GM23338 (cell line): ENCODE data around the gene TFPT. TPM values are rescaled to one million over a fixed set of nuclear protein-coding genes. Genes with fewer than 3 reads are reported as not detected.

Experiments
- ATAC-seq: fragments of 200-7000 bp; cut with Tn5 transposase; 3 replicates; pipeline ENCODE4 v1.9.1; 2020
- DNase-seq: peaks from one replicate; pipeline ENCODE4 v3.0.0-alpha.2; 2015; ENCODE audit warnings: low spot score
- H2AFZ ChIP-seq: fragments of 200-600 bp; sonication (generic); 2 replicates; pipeline ENCODE4 v1.8.0; 2016; ENCODE audit warnings: antibody characterized with exemption, mild to moderate bottlenecking, moderate library complexity
- H3F3A ChIP-seq: fragments of 200-600 bp; sonication (generic); replicated peaks from 2 replicates; pipeline ENCODE4 v1.8.0; 2017; ENCODE audit warnings: antibody characterized with exemption, mixed run types, low read depth
- H3K27ac ChIP-seq: fragments of 200-600 bp; sonication (generic); 2 replicates; pipeline ENCODE4 v1.6.1; 2016; ENCODE audit warnings: low read depth
- H3K27me3 ChIP-seq: fragments of 200-600 bp; sonication (generic); 2 replicates; pipeline ENCODE4 v1.8.0; 2016; ENCODE audit warnings: mild to moderate bottlenecking, mixed run types, moderate library complexity; ENCODE audit not compliant: insufficient read depth
- H3K36me3 ChIP-seq: fragments of 200-600 bp; sonication (generic); 2 replicates; pipeline ENCODE4 v1.8.0; 2016; ENCODE audit warnings: mild to moderate bottlenecking; ENCODE audit not compliant: insufficient read depth
- H3K4me1 ChIP-seq: fragments of 200-600 bp; sonication (generic); 2 replicates; pipeline ENCODE4 v1.8.0; 2016; ENCODE audit warnings: mild to moderate bottlenecking, moderate library complexity; ENCODE audit not compliant: insufficient read depth
- H3K4me2 ChIP-seq: fragments of 200-600 bp; sonication (generic); 2 replicates; pipeline ENCODE4 v1.7.1; 2017; ENCODE audit warnings: mixed run types
- H3K4me3 ChIP-seq: fragments of 200-600 bp; sonication (generic); 2 replicates; pipeline ENCODE4 v1.6.1; 2016; ENCODE audit warnings: mixed run types
- H3K79me2 ChIP-seq: fragments of 200-600 bp; sonication (generic); replicated peaks from 2 replicates; pipeline ENCODE4 v1.8.0; 2017; ENCODE audit warnings: mild to moderate bottlenecking; ENCODE audit not compliant: insufficient read depth
- H3K9me2 ChIP-seq: fragments of 200-600 bp; sonication (generic); 2 replicates; pipeline ENCODE4 v1.8.0; 2017; ENCODE audit not compliant: insufficient read depth
- H4K20me1 ChIP-seq: fragments of 200-600 bp; sonication (generic); replicated peaks from 2 replicates; pipeline ENCODE4 v1.8.0; 2017; ENCODE audit warnings: mild to moderate bottlenecking; ENCODE audit not compliant: insufficient read depth
- H3K27ac Mint-ChIP-seq: 2 replicates; pipeline ENCODE4 v1.8.0; 2020; ENCODE audit warnings: inconsistent platforms, mild to moderate bottlenecking, moderate library complexity, mixed read lengths
- H3K27me3 Mint-ChIP-seq: 3 replicates; pipeline ENCODE4 v1.8.0; 2022; ENCODE audit warnings: low read depth, mild to moderate bottlenecking, moderate library complexity, mixed read lengths, inconsistent platforms; ENCODE audit not compliant: insufficient read depth, poor library complexity
- H3K36me3 Mint-ChIP-seq: 3 replicates; pipeline ENCODE4 v1.8.0; 2021; ENCODE audit warnings: low read depth, mild to moderate bottlenecking, inconsistent platforms, moderate library complexity, mixed read lengths
- H3K4me1 Mint-ChIP-seq: 3 replicates; pipeline ENCODE4 v1.8.0; 2020; ENCODE audit warnings: mild to moderate bottlenecking, inconsistent platforms, mixed read lengths
- H3K4me3 Mint-ChIP-seq: 3 replicates; pipeline ENCODE4 v1.8.0; 2021; ENCODE audit warnings: moderate library complexity, mild to moderate bottlenecking, inconsistent platforms, mixed read lengths
- H3K9me3 Mint-ChIP-seq: 3 replicates; pipeline ENCODE4 v1.8.0; 2020; ENCODE audit warnings: moderate library complexity, mild to moderate bottlenecking, inconsistent platforms, mixed read lengths
- CREB1 ChIP-seq: fragments of 250-450 bp; sonication (Bioruptor Pico); IDR thresholded peaks from 2 replicates; pipeline ENCODE4 v1.5.0; 2020; ENCODE audit warnings: low read depth, mild to moderate bottlenecking, moderate library complexity
- EZH2 ChIP-seq: fragments of 200-600 bp; sonication (generic); IDR thresholded peaks from one replicate; pipeline ENCODE4 v1.8.0; 2017; ENCODE audit warnings: antibody characterized with exemption, mild to moderate bottlenecking, low read depth; ENCODE audit not compliant: unreplicated experiment
- EZH2phosphoT487 ChIP-seq: fragments of 200-600 bp; sonication (generic); IDR thresholded peaks from one replicate; pipeline ENCODE4 v1.8.1; 2018; ENCODE audit warnings: antibody characterized with exemption; ENCODE audit not compliant: unreplicated experiment
- JUNB ChIP-seq: IDR thresholded peaks from one replicate; pipeline ENCODE4 v1.6.1; 2016; ENCODE audit warnings: antibody characterized with exemption; ENCODE audit not compliant: unreplicated experiment
- NANOG ChIP-seq: IDR thresholded peaks from 2 replicates; pipeline ENCODE4 v1.6.1; 2016; ENCODE audit warnings: antibody characterized with exemption, borderline replicate concordance
- REST ChIP-seq: IDR thresholded peaks from one replicate; pipeline ENCODE4 v1.6.1; 2018; ENCODE audit warnings: antibody characterized with exemption; ENCODE audit not compliant: unreplicated experiment
- STAT1 ChIP-seq: IDR thresholded peaks from one replicate; pipeline ENCODE4 v1.6.1; 2016; ENCODE audit warnings: antibody characterized with exemption; ENCODE audit not compliant: unreplicated experiment
- ZNF114 ChIP-seq: fragments of 250-450 bp; sonication (Bioruptor Pico); IDR thresholded peaks from 2 replicates; pipeline ENCODE4 v1.5.0; 2020; ENCODE audit warnings: mild to moderate bottlenecking, moderate library complexity
- ZNF331 ChIP-seq: fragments of 250-450 bp; sonication (Bioruptor Pico); IDR thresholded peaks from 2 replicates; pipeline ENCODE4 v1.5.0; 2020; ENCODE audit warnings: low read depth, mild to moderate bottlenecking, moderate library complexity
- polyA plus RNA-seq: library from polyadenylated mRNA; unstranded; fragments of >200 nt; fragmentation: Nextera tagmentation; extraction: Ambion mirVana; gene quantifications from 2 replicates; pipeline ENCODE4 v1.2.1, GENCODE V29; 2016
- total RNA-seq: library from RNA; depleted of rRNA; stranded (reverse); fragments of >200 nt; shearing (Covaris generic); gene quantifications from 2 replicates; pipeline ENCODE4 v1.2.3, GENCODE V29; 2014
- TF ChIP-seq, protein P1 (sequence below), 2 experiments: fragments of 200-600 bp in 1 of 2; sonication (generic) in 1 of 2; conservative IDR thresholded peaks; 2 replicates each; pipeline versions ENCODE4 v1.5.1 to v1.6.1; 2016 to 2017; ENCODE audit warnings: antibody characterized with exemption in 2 of 2, low read depth in 2 of 2, mild to moderate bottlenecking in 2 of 2, moderate library complexity in 1 of 2

The TFPT gene
- total and polyA plus RNA-seq, 2 experiments from 2014 or later = 12.0 to 18.3 TPM

DNA sequence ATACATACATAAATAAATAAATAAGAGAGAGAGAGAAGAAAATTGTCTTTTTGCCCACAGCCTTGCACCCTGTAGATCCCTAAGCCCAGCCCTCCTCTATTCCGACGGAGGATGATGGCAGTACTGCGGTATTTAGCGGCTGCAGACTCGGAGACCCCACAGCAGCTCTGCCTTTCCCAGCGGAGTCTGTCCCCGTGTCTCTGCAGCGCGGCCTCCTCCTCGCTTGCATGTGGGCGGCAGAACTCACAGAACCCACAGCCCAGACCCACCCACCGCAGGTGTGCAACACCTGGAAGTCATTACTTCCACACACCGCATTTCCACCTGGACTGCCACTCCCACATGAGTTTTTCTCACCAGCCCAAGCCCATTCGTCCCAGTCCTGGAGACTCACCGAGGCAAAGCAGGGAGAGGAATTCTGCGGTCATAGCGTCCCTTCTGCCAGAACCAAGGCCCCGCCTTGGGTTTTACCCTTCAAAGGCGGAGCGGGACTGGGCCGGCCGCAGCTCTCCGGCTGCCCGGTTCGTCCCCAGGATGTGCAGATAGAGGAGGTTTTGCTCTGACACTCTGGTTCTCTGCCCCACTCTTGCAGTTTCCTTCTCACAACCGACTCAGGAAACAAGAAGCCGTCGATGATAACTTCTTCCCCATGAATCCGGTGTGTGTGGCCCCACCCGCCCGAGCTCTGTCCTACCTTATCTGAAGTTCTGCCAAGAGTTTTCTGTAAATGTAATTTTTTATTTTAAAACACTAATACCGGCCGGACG, 51.9 kb downstream of the TFPT start, which contains the start of gene VSTM1 (continued):
- TF ChIP-seq, protein P1, sequence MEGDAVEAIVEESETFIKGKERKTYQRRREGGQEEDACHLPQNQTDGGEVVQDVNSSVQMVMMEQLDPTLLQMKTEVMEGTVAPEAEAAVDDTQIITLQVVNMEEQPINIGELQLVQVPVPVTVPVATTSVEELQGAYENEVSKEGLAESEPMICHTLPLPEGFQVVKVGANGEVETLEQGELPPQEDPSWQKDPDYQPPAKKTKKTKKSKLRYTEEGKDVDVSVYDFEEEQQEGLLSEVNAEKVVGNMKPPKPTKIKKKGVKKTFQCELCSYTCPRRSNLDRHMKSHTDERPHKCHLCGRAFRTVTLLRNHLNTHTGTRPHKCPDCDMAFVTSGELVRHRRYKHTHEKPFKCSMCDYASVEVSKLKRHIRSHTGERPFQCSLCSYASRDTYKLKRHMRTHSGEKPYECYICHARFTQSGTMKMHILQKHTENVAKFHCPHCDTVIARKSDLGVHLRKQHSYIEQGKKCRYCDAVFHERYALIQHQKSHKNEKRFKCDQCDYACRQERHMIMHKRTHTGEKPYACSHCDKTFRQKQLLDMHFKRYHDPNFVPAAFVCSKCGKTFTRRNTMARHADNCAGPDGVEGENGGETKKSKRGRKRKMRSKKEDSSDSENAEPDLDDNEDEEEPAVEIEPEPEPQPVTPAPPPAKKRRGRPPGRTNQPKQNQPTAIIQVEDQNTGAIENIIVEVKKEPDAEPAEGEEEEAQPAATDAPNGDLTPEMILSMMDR (conservative IDR thresholded peaks at IDR 0.05; ENCODE audit: low read depth in 2 of 2) = no peak
- TF ChIP-seq STAT1 = no peak
- no peak for TF ChIP-seq JUNB
- no peak for TF ChIP-seq NANOG

DNA sequence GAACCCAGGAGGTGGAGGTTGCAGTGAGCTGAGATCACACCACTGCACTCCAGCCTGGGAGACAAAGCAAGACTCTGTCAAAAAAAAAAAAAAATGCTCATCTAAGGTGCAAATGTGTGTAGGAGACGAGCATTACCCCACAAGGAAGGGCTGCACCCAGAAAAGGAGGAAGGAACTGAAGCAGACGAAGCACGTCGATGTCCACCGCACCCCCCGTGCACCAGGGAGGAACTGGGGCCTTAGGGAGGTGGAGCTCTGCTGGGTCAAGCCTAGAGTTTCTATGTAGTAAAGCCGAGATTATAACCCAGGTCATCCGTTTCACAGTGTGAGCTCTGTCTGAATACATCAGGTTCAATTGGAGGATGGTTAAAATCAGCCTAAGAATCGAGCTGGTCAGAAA, 52.8 kb downstream of the TFPT start:
- Mint-ChIP-seq H3K36me3 (no peaks in the 10 kb centered on the region), H3K27me3 (peaks cover 17% of the 10 kb centered on the region), H3K4me1 (peaks cover 2% of the 10 kb centered on the region; the same call in 1 of the 3 replicates), H3K4me3 (no peak overlapping the region), H3K9me3 (no peaks in the 10 kb centered on the region; the same call in 2 of the 3 replicates), H3K27ac (no peak overlapping the region)
- Histone ChIP-seq H3K27me3 (no peaks in the 10 kb centered on the region), H3K27ac (no peak overlapping the region), H3K4me3 (no peak overlapping the region), H4K20me1 (no peaks in the 10 kb centered on the region), H3K4me1 (no peaks in the 10 kb centered on the region), H2AFZ (no peak overlapping the region), H3K36me3 (no peaks in the 10 kb centered on the region), H3F3A (no peaks in the 10 kb centered on the region), H3K9me2 (no peaks in the 10 kb centered on the region), H3K79me2 (no peaks in the 10 kb centered on the region), H3K4me2 (no peak overlapping the region)
- no peak for ATAC-seq
- DNase-seq = no peak
- TF ChIP-seq ZNF331 (CRISPR knock-in tag) = no peak
- TF ChIP-seq, protein P1 (conservative IDR thresholded peaks at IDR 0.05; ENCODE audit: low read depth in 2 of 2) = no peak
- no peak for TF ChIP-seq EZH2
- no peak for TF ChIP-seq REST
- no peak for TF ChIP-seq CREB1 (CRISPR knock-in tag)
- no peak for TF ChIP-seq JUNB
- TF ChIP-seq EZH2phosphoT487 = no peak
- no peak for TF ChIP-seq ZNF114 (CRISPR knock-in tag)
